ENCODE results near the gene ACOX1.
A peak's percentile ranks its signal among the peaks of the same experiment; 100 is the strongest.

ACOX1 gene

GRCh38 chr17:75906143-75906884 is 72.7 kb downstream of the ACOX1 start:
- no peak for DNase-seq

- DNase-seq: peak; percentile 87 to 92
Observed at GRCh38 chr17:75904749-75905521, 74.0 kb downstream of the ACOX1 start, which contains the start of gene MRPL38. TSS of gene MRPL38 (minus strand) at chr17:75904884. CDS start at chr17:75904875, 9 bp downstream.

- DNase-seq: no peak
Observed at GRCh38 chr17:75902406-75902805, 76.6 kb downstream of the ACOX1 start.

- DNase-seq: no peak
Observed at GRCh38 chr17:75901727-75902126, 77.2 kb downstream of the ACOX1 start.

- DNase-seq: no peak
Observed at GRCh38 chr17:75900691-75901533, 78.1 kb downstream of the ACOX1 start.

GRCh38 chr17:75899767-75900468 is 79.0 kb downstream of the ACOX1 start:
- DNase-seq: no peak

- no peak for DNase-seq
Observed at GRCh38 chr17:75899353-75899752, 79.6 kb downstream of the ACOX1 start.

GRCh38 chr17:75898791-75899190 is 80.2 kb downstream of the ACOX1 start:
- no peak for DNase-seq

GRCh38 chr17:75898065-75898464 is 80.9 kb downstream of the ACOX1 start:
- no peak for DNase-seq

GRCh38 chr17:75897160-75898019 is 81.6 kb downstream of the ACOX1 start:
- no peak for DNase-seq

- peak; percentile 81 to 82 for DNase-seq
Observed at GRCh38 chr17:75896415-75897159, 82.4 kb downstream of the ACOX1 start, which contains the start of gene TRIM65. TSS of gene TRIM65 (minus strand) at chr17:75896951. CDS start at chr17:75896937, 14 bp downstream.

- no peak for DNase-seq
Observed at GRCh38 chr17:75895370-75896155, 83.4 kb downstream of the ACOX1 start.

GRCh38 chr17:75894049-75894733 is 84.8 kb downstream of the ACOX1 start:
- DNase-seq: no peak

GRCh38 chr17:75893305-75894048 is 85.5 kb downstream of the ACOX1 start:
- DNase-seq: no peak

- no peak for DNase-seq
Observed at GRCh38 chr17:75892556-75893224, 86.3 kb downstream of the ACOX1 start.

GRCh38 chr17:75891605-75892555 is 87.1 kb downstream of the ACOX1 start:
- no peak for DNase-seq

Data from stimulated activated CD4-positive, alpha-beta T cell treated with anti-CD3 and anti-CD28 coated beads, Interleukin-4, amount 100 ng/mL, for 4 hours (primary cell).